HCT116 (cell line): ENCODE measurements around the gene UVRAG. TPM values are rescaled to one million over a fixed set of nuclear protein-coding genes. Genes with fewer than 3 reads are reported as not detected.

ENCODE experiments used
- ATAC-seq: fragments of 200-7000 bp; cut with Tn5 transposase; 2 replicates; pipeline ENCODE4 v1.9.1; 2020; ENCODE audit warnings: mild to moderate bottlenecking, moderate library complexity
- BruUV-seq: library from RNA; stranded (reverse); fragments of 400-500 nt; replicated peaks from 2 replicates; lab custom pipeline; 2021; lab: Mats Ljungman, UMichigan
- CTCF ChIA-PET: fragments of 300-600 bp; sonication (Branson Sonifier 250); formaldehyde crosslinking; loops from one replicate; lab custom pipeline; 2021; ENCODE audit warnings: antibody characterized with exemption; lab: Charles Lee
- POLR2A ChIA-PET: fragments of 300-600, 350-600 bp; sonication (Branson Sonifier 250); formaldehyde crosslinking; loops from one replicate; lab custom pipeline; 2021; ENCODE audit warnings: antibody characterized with exemption; lab: Charles Lee
- RAD21 ChIA-PET, 2 experiments: fragments of 300-600 bp; sonication (Branson Sonifier 250); formaldehyde crosslinking; loops; one replicate each; lab custom pipeline; 2023; ENCODE audit warnings: low total read pairs in 2 of 2; ENCODE audit not compliant: uncharacterized antibody in 2 of 2, unreplicated experiment in 2 of 2, low non-redundant PET in 1 of 2; lab: Charles Lee
- DNase-seq: peaks from one replicate; pipeline ENCODE4 v3.0.0-alpha.2; 2010; ENCODE audit warnings: low read depth, low spot score
- H2AFZ ChIP-seq: fragments of 200-600 bp; shearing (Covaris generic), sonication (generic); 2 replicates; pipeline ENCODE4 v1.6.1; 2017; ENCODE audit warnings: low read depth, mixed run types, mixed read lengths, antibody characterized with exemption, low read length; ENCODE audit not compliant: poor library complexity, severe bottlenecking
- H3K27ac ChIP-seq: 2 replicates; pipeline ENCODE4 v1.5.1; 2012; ENCODE audit warnings: low read depth, low read length
- H3K27me3 ChIP-seq: fragments of 200-600 bp; sonication (generic); 2 replicates; pipeline ENCODE4 v1.6.1; 2016; ENCODE audit warnings: mixed run types, low read length, mixed read lengths; ENCODE audit not compliant: insufficient read depth
- H3K36me3 ChIP-seq, 2 experiments: fragments of 200-500 bp in 1 of 2; fragments of 200-600 bp in 1 of 2; sonication (Bioruptor generic) in 1 of 2; sonication (generic) in 1 of 2; 2 replicates each; pipeline versions ENCODE4 v1.5.1 to v1.6.1; 2014 to 2016; ENCODE audit warnings: low read length in 2 of 2, inconsistent platforms in 1 of 2, mixed read lengths in 1 of 2, mixed run types in 1 of 2; ENCODE audit not compliant: insufficient read depth in 2 of 2, control insufficient read depth in 1 of 2
- H3K4me1 ChIP-seq, 2 experiments: fragments of 200-600 bp in 1 of 2; sonication (generic) in 1 of 2; 2 replicates each; pipeline versions ENCODE4 v1.5.1 to v1.6.1; 2012 to 2017; ENCODE audit warnings: low read length in 2 of 2, inconsistent platforms in 1 of 2, mild to moderate bottlenecking in 1 of 2, mixed read lengths in 1 of 2, mixed run types in 1 of 2, moderate library complexity in 1 of 2; ENCODE audit not compliant: insufficient read depth in 2 of 2, control insufficient read depth in 1 of 2
- H3K4me2 ChIP-seq: fragments of 200-600 bp; sonication (generic); 2 replicates; pipeline ENCODE4 v1.6.1; 2017; ENCODE audit warnings: mixed run types, low read length, mixed read lengths
- H3K4me3 ChIP-seq, 2 experiments: fragments of 200-600 bp in 1 of 2; sonication (generic) in 1 of 2; replicated peaks in 1 of 2; 2 replicates each; pipeline ENCODE4 v1.5.1; 2011 to 2016; ENCODE audit warnings: low read length in 2 of 2, control low read depth in 1 of 2, low read depth in 1 of 2, mild to moderate bottlenecking in 1 of 2, mixed read lengths in 1 of 2, mixed run types in 1 of 2
- H3K79me2 ChIP-seq: fragments of 200-600 bp; sonication (generic); 2 replicates; pipeline ENCODE4 v1.6.1; 2017; ENCODE audit warnings: mild to moderate bottlenecking, mixed run types, low read length, moderate library complexity, mixed read lengths; ENCODE audit not compliant: insufficient read depth
- H3K9ac ChIP-seq: fragments of 200-600 bp; sonication (generic); 2 replicates; pipeline ENCODE4 v1.6.1; 2016; ENCODE audit warnings: low read length, mixed read lengths
- H3K9me2 ChIP-seq: fragments of 200-600 bp; sonication (generic), shearing (Covaris generic); 2 replicates; pipeline ENCODE4 v1.6.1; 2017; ENCODE audit warnings: mixed run types, mild to moderate bottlenecking, moderate library complexity; ENCODE audit not compliant: insufficient read depth
- H3K9me3 ChIP-seq, 2 experiments: fragments of 200-500 bp in 1 of 2; fragments of 200-600 bp in 1 of 2; sonication (Bioruptor generic) in 1 of 2; sonication (generic) in 1 of 2; 2 replicates each; pipeline ENCODE4 v1.6.1; 2014 to 2017; ENCODE audit warnings: low read length in 2 of 2, mixed read lengths in 2 of 2, inconsistent platforms in 1 of 2, low read depth in 1 of 2, mild to moderate bottlenecking in 1 of 2, mixed run types in 1 of 2, moderate library complexity in 1 of 2; ENCODE audit not compliant: control insufficient read depth in 1 of 2, insufficient read depth in 1 of 2
- H4K20me1 ChIP-seq: fragments of 200-600 bp; sonication (generic), shearing (Covaris generic); 2 replicates; pipeline ENCODE4 v1.6.1; 2017; ENCODE audit warnings: mixed run types, mild to moderate bottlenecking, moderate library complexity; ENCODE audit not compliant: insufficient read depth
- CBX3 ChIP-seq: IDR thresholded peaks from 2 replicates; pipeline ENCODE4 v1.6.1; 2012; ENCODE audit warnings: low read depth
- CEBPB ChIP-seq: IDR thresholded peaks from 2 replicates; pipeline ENCODE4 v1.6.1; 2012; ENCODE audit warnings: low read depth
- ELF1 ChIP-seq: IDR thresholded peaks from 2 replicates; pipeline ENCODE4 v1.6.1; 2012; ENCODE audit warnings: low read depth, borderline replicate concordance
- EZH2phosphoT487 ChIP-seq: fragments of 200-600 bp; IDR thresholded peaks from 2 replicates; pipeline ENCODE4 v1.6.1; 2018; ENCODE audit warnings: antibody characterized with exemption, borderline replicate concordance
- FOSL1 ChIP-seq: IDR thresholded peaks from 2 replicates; pipeline ENCODE4 v1.6.1; 2012; ENCODE audit warnings: low read depth
- JUND ChIP-seq: IDR thresholded peaks from 2 replicates; pipeline ENCODE4 v1.6.1; 2012
- MAX ChIP-seq: IDR thresholded peaks from 2 replicates; pipeline ENCODE4 v1.6.1; 2012
- POLR2A ChIP-seq: IDR thresholded peaks from 2 replicates; pipeline ENCODE4 v1.7.0; 2011; ENCODE audit warnings: borderline replicate concordance; ENCODE audit not compliant: insufficient read depth, insufficient read length; ENCODE audit errors: extremely low read depth
- POLR2AphosphoS5 ChIP-seq: IDR thresholded peaks from 2 replicates; pipeline ENCODE4 v1.6.1; 2011; ENCODE audit warnings: mild to moderate bottlenecking, low read depth, low read length, moderate library complexity
- RAD21 ChIP-seq: IDR thresholded peaks from 2 replicates; pipeline ENCODE4 v1.6.1; 2012; ENCODE audit warnings: low read depth, mild to moderate bottlenecking
- REST ChIP-seq: IDR thresholded peaks from 2 replicates; pipeline ENCODE4 v1.6.1; 2012; ENCODE audit warnings: low read depth
- SIN3A ChIP-seq: IDR thresholded peaks from 2 replicates; pipeline ENCODE4 v1.6.1; 2012; ENCODE audit warnings: low read depth
- SP1 ChIP-seq: IDR thresholded peaks from 2 replicates; pipeline ENCODE4 v1.6.1; 2012; ENCODE audit warnings: low read depth
- SRF ChIP-seq: IDR thresholded peaks from 2 replicates; pipeline ENCODE4 v1.6.1; 2012; ENCODE audit warnings: low read depth
- TCF7L2 ChIP-seq: IDR thresholded peaks from 2 replicates; pipeline ENCODE4 v1.7.0; 2011; ENCODE audit warnings: borderline replicate concordance, inconsistent platforms; ENCODE audit not compliant: insufficient read depth, insufficient read length; ENCODE audit errors: extremely low read depth
- YY1 ChIP-seq: IDR thresholded peaks from 2 replicates; pipeline ENCODE4 v1.6.1; 2011; ENCODE audit warnings: low read length, low read depth, moderate library complexity, mild to moderate bottlenecking; ENCODE audit not compliant: insufficient replicate concordance; ENCODE audit errors: extremely low read depth
- ZFX ChIP-seq: fragments of 450-650 bp; IDR thresholded peaks from 2 replicates; pipeline ENCODE4 v1.6.1; 2017
- ZNF274 ChIP-seq: fragments of 200-500 bp; sonication (Bioruptor generic); IDR thresholded peaks from 2 replicates; pipeline ENCODE4 v1.6.1; 2014; ENCODE audit warnings: mild to moderate bottlenecking, low read depth, low read length, inconsistent platforms
- intact Hi-C: fragments of 100-400 bp; cut with micrococcal nuclease; formaldehyde crosslinking; loops from 2 replicates; pipeline ENCODE4 v1.10.0; 2022
- total RNA-seq: library from RNA; stranded (reverse); gene quantifications from one replicate; pipeline ENCODE4 v1.2.1, GENCODE V29; 2021; ENCODE audit not compliant: unreplicated experiment

UVRAG gene
- total RNA-seq, 1 experiment from 2014 or later = 12.3 TPM

GRCh38 chr11:75800136-75800675, 14.8 kb upstream of the UVRAG start:
- POLR2A ChIA-PET = no interaction called here
- Histone ChIP-seq H3K9me3 (no peaks in the 10 kb centered on the region), H3K4me2 (no peak overlapping the region), H3K9ac (no peak overlapping the region), H3K79me2 (no peaks in the 10 kb centered on the region), H4K20me1 (no peaks in the 10 kb centered on the region), H3K36me3 (no peaks in the 10 kb centered on the region), H3K4me3 (no peak overlapping the region), H3K4me1 (no peaks in the 10 kb centered on the region), H3K27me3 (no peaks in the 10 kb centered on the region), H3K9me2 (no peaks in the 10 kb centered on the region), H2AFZ (no peak overlapping the region), H3K27ac (no peak overlapping the region)
- ATAC-seq (no peak), DNase-seq (no peak)
- no TSS peak for BruUV-seq
- intact Hi-C loops = no loop called here
- CTCF ChIA-PET = no interaction called here
- RAD21 ChIA-PET = no interaction called here
- TF ChIP-seq ELF1 (no peak), CEBPB (no peak), CBX3 (no peak), POLR2AphosphoS5 (no peak), JUND (no peak), FOSL1 (no peak), SRF (no peak), RAD21 (no peak), REST (no peak), MAX (no peak), POLR2A (no peak), SIN3A (no peak), EZH2phosphoT487 (no peak), TCF7L2 (no peak), ZNF274 (no peak), YY1 (no peak), SP1 (no peak), ZFX (no peak)
